H1 (cell line): Measurements from ENCODE around the gene NXPH4. TPM values are rescaled to one million over a fixed set of nuclear protein-coding genes. Genes with fewer than 3 reads are reported as not detected.
A peak's percentile ranks its signal among the peaks of the same experiment; 100 is the strongest.

Experiments used
- CBX5 ChIP-seq: fragments of 300-800, 300-1000 bp; sonication (generic); IDR thresholded peaks from 2 replicates; pipeline ENCODE4 v1.7.1; 2016; ENCODE audit warnings: antibody characterized with exemption, low read length, low read depth
- CTCF ChIP-seq, 3 experiments: IDR thresholded peaks; 1 replicate in 2 of 3; 2 replicates in 1 of 3; pipeline versions ENCODE4 v1.5.1 to v1.6.1; 2011; ENCODE audit warnings: low read length in 3 of 3, mild to moderate bottlenecking in 3 of 3, inconsistent platforms in 2 of 3, low read depth in 1 of 3, moderate library complexity in 1 of 3; ENCODE audit not compliant: insufficient read depth in 1 of 3; ENCODE audit errors: control extremely low read depth in 1 of 3
- E2F6 ChIP-seq: IDR thresholded peaks from 2 replicates; pipeline ENCODE4 v1.6.1; 2012; ENCODE audit warnings: inconsistent platforms
- SAP30 ChIP-seq: fragments of 300-600 bp; sonication (generic); IDR thresholded peaks from 2 replicates; pipeline ENCODE4 v1.7.1; 2012; ENCODE audit warnings: low read length, moderate library complexity, mild to moderate bottlenecking, inconsistent platforms; ENCODE audit not compliant: insufficient read depth, insufficient replicate concordance
- SUZ12 ChIP-seq: fragments of 200-600 bp; sonication (generic); IDR thresholded peaks from 2 replicates; pipeline ENCODE4 v1.6.1; 2012; ENCODE audit warnings: mild to moderate bottlenecking, inconsistent platforms, low read length, moderate library complexity, mixed read lengths
- TEAD4 ChIP-seq: IDR thresholded peaks from 2 replicates; pipeline ENCODE4 v1.6.1; 2012; ENCODE audit warnings: low read depth, low read length, inconsistent platforms, mixed read lengths
- polyA plus RNA-seq, 7 experiments: library from polyadenylated mRNA; depleted of rRNA in 3 of 7; stranded (reverse) in 5 of 7; unstranded in 2 of 7; fragments of >200 nt in 5 of 7; fragments of 200-250 nt in 2 of 7; gene quantifications; 1 replicate in 5 of 7; 2 replicates in 1 of 7; 4 replicates in 1 of 7; pipeline versions ENCODE4 v1.2.1 to v1.2.3, GENCODE V29; 2011 to 2013; ENCODE audit warnings: missing spikeins in 2 of 7, mixed read lengths in 2 of 7
- total RNA-seq: library from RNA; stranded (reverse); fragmentation: NEBNext Ultra II Directional; extraction: Animal tissue kit (Norgen Biotek cat#: 25700); gene quantifications from 2 replicates; pipeline ENCODE4 v1.2.1, GENCODE V29; 2021

NXPH4 gene
- total and polyA plus RNA-seq, 2 of the 8 experiments (the other 6 are each of a cell fraction or from before 2014, with no cell fraction given) = 0.92 to 1.7 TPM

- no peak for TF ChIP-seq CTCF (IDR thresholded peaks at IDR 0.05; ENCODE audit: control extremely low read depth in 1 of 3, insufficient read depth in 1 of 3, low read depth in 1 of 3, low read length in 3 of 3)
- TF ChIP-seq SAP30 = no peak
- no peak for TF ChIP-seq CBX5
- TF ChIP-seq SUZ12 = 0 out of 2 replicates have a peak, but pooled peaks have one; percentile 46
- no peak for TF ChIP-seq TEAD4
- TF ChIP-seq E2F6 = 0 out of 2 replicates have a peak, but pooled peaks have one; percentile 6
These were observed 9.2 kb downstream of the NXPH4 start (continued) for GRCh38 chr12:57225680-57226210.
